HG02852 (cell line): ENCODE data around the gene ZBTB4.
A peak's percentile ranks its signal among the peaks of the same experiment; 100 is the strongest.

Experiments
- ATAC-seq: cut with Tn5 transposase; IDR thresholded peaks from one replicate; pipeline ENCODE4 v1.9.1; 2021; ENCODE audit warnings: mild to moderate bottlenecking, moderate library complexity; ENCODE audit not compliant: unreplicated experiment

The ZBTB4 gene

DNA sequence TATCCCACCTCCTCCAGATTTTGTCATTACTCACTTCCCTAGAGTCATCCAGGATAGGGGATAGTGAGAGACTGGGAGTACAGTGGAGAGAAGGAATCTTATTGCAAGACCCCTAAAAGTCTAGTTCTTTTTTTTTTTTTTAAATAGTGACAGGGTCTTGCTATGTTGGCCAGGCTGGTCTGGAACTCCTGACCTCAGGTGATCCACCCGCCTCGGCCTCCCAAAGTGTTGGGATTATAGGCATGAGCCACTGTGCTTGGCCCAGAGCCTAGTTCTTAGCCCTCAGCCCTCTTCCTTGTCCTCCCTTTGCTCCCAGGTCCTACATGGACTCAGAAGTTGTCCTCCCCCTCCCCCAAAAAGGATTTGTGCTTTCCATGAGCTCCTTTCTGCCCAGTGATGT is 37.3 kb downstream of the ZBTB4 start:
- no peak for ATAC-seq

DNA sequence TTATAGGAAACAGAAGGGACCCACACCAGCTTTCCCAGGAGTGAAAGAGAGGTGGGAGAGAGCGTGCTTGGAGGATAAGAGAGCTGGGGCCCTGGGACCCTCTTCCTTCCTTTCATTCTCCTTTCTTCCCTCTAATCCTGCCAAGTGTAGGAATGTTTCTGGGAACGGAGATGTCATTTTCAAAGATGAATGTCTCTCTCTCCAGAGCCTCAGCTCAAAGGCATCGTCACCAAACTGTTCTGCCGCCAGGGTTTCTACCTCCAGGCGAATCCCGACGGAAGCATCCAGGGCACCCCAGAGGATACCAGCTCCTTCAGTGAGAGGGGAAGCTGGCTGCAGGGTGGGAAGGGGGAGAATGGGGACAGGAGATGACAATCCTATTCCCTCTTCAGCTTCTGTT is 38.2 kb downstream of the ZBTB4 start:
- ATAC-seq = no peak

DNA sequence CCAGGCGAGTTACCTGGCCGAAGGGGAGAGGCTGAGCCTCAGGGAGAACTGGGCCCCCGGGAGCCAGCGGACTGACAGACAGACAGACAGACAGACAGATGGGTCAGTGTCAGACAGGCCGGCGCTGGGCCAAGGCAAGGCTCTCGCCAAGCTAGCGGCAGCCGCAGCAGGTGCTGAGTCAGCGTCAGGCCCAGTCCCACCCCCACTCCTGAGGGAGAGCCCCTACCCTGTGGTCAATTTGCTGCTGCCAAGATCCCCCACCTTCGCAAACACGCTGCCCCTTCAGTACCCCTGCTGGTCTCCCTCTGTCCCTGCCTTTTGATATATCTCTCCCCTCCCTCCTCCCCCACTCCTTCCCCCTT is 38.6 kb downstream of the ZBTB4 start:
- no peak for ATAC-seq

- no peak for ATAC-seq
Observed at GRCh38 chr17:7440113-7440833, 39.2 kb downstream of the ZBTB4 start.

GRCh38 chr17:7439462-7440112 is 39.8 kb downstream of the ZBTB4 start, which contains the start of gene FGF11:
TSS of gene FGF11 (plus strand) at chr17:7439512. CDS start at chr17:7439621, 109 bp downstream.
- ATAC-seq = no peak

GRCh38 chr17:7438656-7439460 is 40.6 kb downstream of the ZBTB4 start:
- no peak for ATAC-seq

DNA sequence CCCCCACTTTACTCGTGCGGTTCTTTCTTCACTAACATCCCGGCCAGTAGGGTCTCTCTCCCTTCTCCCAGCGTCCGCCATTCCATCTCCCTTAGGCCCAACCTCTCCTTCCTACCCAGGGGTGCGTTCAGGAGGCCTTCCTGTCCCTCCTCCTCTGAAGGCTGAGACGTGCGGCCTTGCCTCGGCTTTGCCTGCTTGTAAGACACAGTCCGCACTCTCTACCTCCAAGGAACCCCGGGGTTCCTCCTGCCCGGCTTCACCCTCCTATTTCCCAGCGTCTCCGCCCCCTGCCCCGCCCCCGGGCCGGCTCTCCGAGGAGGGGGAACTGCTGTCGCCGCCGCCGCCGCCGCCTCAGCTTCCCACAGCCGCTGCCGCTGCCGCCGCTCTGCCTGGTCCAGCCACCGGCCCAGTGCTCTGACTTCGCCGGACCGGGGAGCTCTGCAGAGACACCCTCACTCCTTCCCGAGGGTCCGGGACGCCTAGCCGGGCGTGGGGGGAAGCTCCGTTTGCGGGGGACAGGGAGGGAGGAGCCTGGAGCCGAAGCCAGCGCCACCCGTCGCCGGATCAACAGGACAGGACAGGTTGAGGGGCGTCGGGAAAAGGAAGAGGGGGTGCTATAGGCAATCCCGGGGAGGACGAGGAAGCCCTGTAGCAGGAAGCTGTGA is 41.3 kb downstream of the ZBTB4 start:
- ATAC-seq = no peak

DNA sequence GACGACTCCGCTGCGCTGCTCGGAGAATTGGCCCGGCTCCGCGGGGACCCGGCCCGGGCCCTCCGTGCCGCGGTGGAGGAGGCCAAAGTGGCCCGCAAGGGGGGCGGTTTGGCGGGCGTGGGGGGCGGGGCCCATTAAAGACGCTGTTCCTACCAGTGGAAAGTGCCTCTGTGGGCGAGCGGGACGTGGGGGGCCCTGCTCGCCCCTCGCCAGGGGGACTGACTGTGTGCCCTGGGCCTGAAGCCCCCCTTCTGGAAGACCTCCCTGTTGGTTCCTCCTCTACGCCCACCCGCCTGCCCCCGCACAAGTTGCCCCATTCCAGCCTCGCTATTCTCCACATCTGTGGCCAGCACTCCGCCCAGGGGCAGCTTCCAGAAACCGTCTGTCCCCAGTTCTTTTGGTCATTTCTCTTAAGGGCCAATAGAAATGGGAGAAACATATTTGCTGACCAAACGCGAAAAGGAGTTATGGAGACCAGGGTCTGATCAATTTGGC is 42.0 kb downstream of the ZBTB4 start:
- no peak for ATAC-seq

DNA sequence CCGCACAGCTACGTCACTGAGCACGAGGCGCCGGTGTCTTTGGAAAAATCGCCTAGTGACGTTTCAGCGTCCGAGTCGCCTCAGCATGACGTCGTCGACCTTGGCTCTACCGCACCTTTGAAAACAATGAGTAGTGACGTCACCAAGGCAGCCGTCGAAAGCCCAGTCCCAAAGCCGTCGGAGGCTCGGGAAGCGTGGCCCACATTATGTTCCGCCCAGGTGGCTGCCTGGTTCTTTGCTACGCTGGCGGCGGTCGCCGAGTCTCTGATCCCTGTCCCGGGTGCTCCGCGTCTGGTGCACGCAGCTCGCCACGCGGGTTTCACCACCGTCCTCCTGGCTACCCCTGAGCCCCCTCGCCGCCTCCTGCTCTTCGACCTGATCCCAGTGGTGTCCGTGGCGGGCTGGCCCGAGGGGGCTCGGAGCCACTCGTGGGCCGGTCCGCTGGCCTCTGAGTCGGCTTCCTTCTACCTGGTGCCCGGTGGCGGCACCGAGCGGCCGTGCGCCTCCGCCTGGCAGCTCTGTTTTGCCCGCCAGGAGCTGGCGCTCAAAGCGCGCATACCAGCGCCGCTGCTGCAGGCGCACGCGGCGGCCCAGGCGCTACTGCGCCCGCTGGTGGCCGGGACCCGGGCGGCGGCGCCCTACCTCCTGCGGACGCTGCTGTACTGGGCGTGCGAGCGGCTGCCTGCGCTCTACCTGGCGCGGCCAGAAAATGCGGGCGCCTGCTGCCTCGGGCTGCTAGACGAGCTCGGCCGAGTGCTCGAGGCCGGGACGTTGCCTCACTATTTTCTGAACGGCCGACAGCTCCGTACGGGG is 42.7 kb downstream of the ZBTB4 start:
- no peak for ATAC-seq

DNA sequence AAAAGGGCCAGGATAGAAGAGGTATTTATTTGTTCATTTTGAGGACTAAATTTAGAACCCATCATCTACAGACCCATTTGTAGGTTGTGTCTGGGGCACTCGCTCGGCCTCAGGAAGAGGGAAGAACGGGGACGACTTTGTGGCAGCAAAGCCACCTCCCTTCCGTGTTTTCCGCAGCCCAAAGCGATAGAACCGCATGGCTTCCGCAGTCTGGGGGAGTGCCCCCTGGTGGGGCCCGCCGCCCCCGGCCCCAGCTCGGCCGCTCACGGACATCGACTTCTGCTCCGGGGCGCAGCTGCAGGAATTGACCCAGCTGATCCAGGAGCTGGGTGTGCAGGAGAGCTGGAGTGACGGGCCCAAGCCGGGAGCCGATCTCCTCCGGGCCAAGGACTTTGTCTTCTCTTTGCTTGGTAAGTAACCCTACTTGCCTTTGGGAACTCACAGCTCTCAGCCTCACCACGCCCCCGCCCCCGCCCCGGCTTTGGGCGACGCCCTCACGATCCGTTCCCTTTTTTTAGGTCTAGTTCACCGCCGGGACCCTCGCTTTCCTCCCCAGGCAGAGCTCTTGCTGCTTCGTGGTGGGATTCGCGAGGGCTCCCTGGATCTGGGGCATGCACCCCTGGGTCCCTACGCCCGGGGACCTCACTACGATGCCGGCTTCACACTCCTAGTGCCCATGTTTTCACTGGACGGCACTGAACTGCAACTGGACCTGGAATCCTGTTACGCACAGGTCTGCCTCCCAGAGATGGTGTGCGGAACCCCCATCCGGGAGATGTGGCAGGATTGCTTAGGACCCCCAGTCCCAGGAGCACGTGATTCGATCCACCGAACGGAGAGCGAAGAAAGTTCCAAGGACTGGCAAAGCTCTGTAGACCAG is 43.5 kb downstream of the ZBTB4 start:
- ATAC-seq = peak; percentile 19

DNA sequence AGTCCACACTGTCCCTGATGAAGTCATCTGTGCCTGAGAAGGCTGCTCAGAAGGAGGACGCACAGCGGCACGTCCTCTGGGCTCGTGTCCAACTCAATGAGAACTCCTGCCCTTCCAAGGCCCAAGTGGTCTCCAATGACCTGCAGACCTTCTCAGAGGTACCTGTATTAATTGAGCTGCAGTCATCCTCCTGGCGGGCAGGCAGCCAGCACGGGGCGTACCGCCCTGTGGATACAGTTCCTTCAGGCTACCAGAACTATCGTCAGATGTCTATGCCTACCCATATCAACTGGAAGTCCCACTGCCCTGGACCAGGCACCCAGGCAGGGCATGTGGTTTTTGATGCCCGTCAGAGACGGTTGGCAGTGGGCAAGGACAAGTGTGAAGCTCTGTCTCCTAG is 47.1 kb downstream of the ZBTB4 start:
- ATAC-seq = no peak

DNA sequence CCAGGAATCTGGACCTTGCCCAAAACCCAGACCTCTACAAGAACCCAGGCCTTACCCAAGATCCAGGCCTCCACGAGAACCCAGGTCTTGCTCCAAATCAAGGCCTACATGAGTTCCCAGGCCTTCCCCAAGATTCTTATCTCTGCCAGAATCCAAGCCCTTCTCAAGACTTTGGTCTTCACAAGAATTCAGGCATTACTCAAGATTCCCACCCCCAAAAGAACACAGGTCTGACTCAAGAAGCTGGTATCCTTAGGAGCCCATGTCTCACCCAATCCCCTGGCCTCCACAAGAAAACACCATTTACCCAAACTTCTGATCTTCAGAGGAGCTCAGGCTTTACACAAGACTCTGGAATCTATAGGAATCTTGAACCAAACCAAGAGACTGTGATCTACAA is 48.2 kb downstream of the ZBTB4 start:
- ATAC-seq = no peak

GRCh38 chr17:7429722-7430121 is 49.7 kb downstream of the ZBTB4 start:
- ATAC-seq = no peak

GRCh38 chr17:7428557-7428956 is 50.9 kb downstream of the ZBTB4 start, which contains the start of gene SPEM3:
TSS of gene SPEM3 (plus strand) at chr17:7428857. CDS start at chr17:7428903, 46 bp downstream.
- ATAC-seq = no peak

GRCh38 chr17:7427549-7427948 is 51.9 kb downstream of the ZBTB4 start:
- no peak for ATAC-seq

DNA sequence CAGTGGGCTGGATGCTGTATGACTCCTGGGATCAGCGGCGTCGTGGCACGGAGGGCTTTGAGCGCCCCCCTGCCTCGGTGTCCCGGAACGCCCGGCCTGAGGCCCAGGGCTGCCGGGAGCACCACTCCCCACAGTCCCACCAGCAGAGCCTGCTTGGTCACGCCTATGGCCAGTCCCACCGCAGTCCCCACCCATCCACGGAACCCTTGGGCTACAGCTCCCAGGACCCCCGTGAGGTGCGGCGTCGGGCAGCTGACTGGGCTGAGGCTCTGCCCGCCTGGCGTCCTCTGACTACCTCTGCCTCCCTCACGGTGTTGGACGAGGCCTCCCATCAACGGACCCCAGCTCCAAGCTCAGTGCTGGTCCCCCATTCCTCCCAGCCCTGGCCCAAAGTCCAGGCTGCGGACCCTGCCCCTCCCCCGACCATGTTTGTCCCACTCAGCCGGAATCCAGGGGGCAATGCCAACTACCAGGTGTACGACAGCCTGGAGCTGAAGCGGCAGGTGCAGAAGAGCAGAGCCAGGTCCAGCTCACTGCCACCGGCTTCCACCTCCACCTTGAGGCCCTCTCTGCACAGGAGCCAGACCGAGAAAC is 52.4 kb downstream of the ZBTB4 start:
- no peak for ATAC-seq

- no peak for ATAC-seq
Observed at GRCh38 chr17:7426203-7426863, 53.1 kb downstream of the ZBTB4 start.

DNA sequence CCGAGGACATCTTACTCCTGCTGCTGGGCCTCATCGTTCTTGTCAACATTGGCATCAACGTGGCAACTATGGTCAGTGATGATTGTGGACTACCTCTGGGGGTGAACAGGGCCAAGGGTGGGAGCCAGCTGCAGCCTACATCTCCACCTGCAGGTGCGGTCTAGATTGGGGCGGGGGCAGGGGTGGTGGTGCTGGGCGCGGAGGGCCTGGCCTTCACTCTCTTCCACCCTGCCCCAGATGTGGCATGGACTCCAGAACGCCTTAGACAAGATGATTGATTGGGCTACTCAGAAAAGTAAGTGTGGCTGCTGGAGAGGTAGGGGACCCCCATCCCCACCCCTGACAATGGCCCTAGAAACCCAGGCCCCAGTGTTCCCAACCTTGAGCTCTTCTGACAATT is 53.7 kb downstream of the ZBTB4 start:
- ATAC-seq = no peak
